Measurements from ENCODE around the gene SNX20. TPM values are rescaled to one million over a fixed set of nuclear protein-coding genes. Genes with fewer than 3 reads are reported as not detected.

The SNX20 gene
- total and polyA plus RNA-seq, 8 donors, result 0.09 to 2.8 (median 0.49) TPM

- Histone ChIP-seq H3K4me3 (no peak overlapping the region), H3K4me1 (no peaks in the 10 kb centered on the region), H3K27ac (no peak overlapping the region), H3K36me3 (no peaks in the 10 kb centered on the region), H3K27me3 (peaks cover 0 to 3% (median 0%) of the 10 kb centered on the region in 4 donors), H3K9me3 (no peaks in the 10 kb centered on the region)
- intact Hi-C loops (cut with DNase I), result no loop called here
- ATAC-seq (no peak), FAIRE-seq (no peak), DNase-seq (peak in 1 of 6 donors; percentile 19)
- TF ChIP-seq CTCF (IDR thresholded peaks at IDR 0.05), result no peak
- WGBS, 2 donors, result 62 to 68% methylated on average over 3 of the region's 3 CpGs
Measured at GRCh38 chr16:50678531-50678930, 2.6 kb downstream of the SNX20 start.

DNA sequence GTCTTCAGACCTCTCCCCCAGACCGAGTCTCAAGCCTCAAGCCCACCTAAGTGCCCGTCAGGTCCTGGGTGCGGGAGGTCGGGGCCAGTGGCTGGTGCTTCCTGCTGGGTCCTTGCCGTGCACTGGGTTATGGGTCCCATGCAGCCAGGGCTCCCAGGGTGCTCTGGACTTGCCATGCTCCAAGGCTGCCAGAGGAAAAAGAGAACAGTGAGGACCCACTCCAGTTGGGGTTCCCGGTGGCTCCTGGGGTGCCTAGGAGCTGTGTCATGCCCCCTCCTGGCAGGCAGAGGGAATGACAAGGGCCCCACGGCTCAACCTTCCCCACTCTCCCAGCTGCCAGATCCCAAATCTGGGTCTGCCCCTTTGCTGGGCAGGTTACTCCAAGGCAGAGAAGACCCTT lies 3.8 kb downstream of the SNX20 start:
- H3K4me3 ChIP-seq, result no peak overlapping the region
- TF ChIP-seq CTCF (IDR thresholded peaks at IDR 0.05), result peak in 1 of 4 donors; percentile 12
- FAIRE-seq, result no peak
- no peaks in the 10 kb centered on the region for H3K9me3 ChIP-seq
- H3K27me3 ChIP-seq, result peaks cover 0 to 8% (median 0%) of the 10 kb centered on the region in 4 donors
- 69 to 72% methylated on average over 7 of the region's 7 CpGs for whole genome bisulfite sequencing, 2 donors
- H3K4me1 ChIP-seq, result no peaks in the 10 kb centered on the region
- H3K36me3 ChIP-seq, result no peaks in the 10 kb centered on the region
- no peak overlapping the region for H3K27ac ChIP-seq
- intact Hi-C loops (cut with DNase I), result no loop called here
- peak in 1 of 6 donors; percentile 43 for DNase-seq
- ATAC-seq, result no peak

DNA sequence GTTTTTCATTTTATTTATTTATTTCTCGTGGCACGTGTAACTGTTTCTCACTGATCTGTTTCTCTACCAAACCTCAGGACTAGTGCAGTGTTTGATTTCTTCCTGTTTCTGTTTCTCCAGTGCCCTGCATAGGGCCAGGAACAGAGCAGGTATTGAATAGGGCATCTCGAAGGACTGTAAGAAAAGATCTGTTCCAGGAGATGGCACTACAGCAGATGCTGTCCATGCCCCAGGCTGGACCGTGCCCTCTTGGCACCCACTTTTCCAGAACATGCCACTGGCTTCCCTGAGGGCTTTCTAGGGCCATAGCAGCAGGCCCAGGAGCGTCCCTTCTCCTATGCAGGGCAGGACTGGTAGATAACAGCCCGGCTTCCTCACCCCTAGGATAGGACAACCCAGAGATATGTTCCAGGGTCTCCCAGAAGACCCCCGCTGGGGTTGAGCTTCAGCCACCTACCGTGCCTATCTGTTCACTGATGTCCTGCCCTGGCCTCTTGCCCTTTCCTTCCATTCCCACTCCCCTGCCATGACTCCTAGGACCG lies 4.4 kb downstream of the SNX20 start:
- Histone ChIP-seq H3K27me3 (peaks cover 0 to 8% (median 0%) of the 10 kb centered on the region in 4 donors), H3K36me3 (no peaks in the 10 kb centered on the region), H3K4me1 (no peaks in the 10 kb centered on the region), H3K4me3 (no peak overlapping the region), H3K27ac (no peak overlapping the region), H3K9me3 (no peaks in the 10 kb centered on the region)
- intact Hi-C loops (cut with DNase I), result no loop called here
- DNase-seq (peak in 1 of 6 donors; percentile 17), FAIRE-seq (no peak), ATAC-seq (no peak)
- no peak for TF ChIP-seq CTCF (IDR thresholded peaks at IDR 0.05)
- WGBS, 2 donors, result 67 to 76% methylated on average over 9 of the region's 9 CpGs

- Histone ChIP-seq H3K4me3 (no peak overlapping the region), H3K27ac (no peak overlapping the region), H3K4me1 (no peaks in the 10 kb centered on the region), H3K27me3 (peaks cover 0 to 8% (median 0%) of the 10 kb centered on the region in 4 donors), H3K36me3 (no peaks in the 10 kb centered on the region), H3K9me3 (no peaks in the 10 kb centered on the region)
- no peak for FAIRE-seq
- no peak for ATAC-seq
- DNase-seq, result peak in 1 of 6 donors; percentile 25
- TF ChIP-seq CTCF (IDR thresholded peaks at IDR 0.05), result no peak
- 71 to 75% methylated on average over 23 of the region's 23 CpGs for WGBS, 2 donors
- intact Hi-C loops (cut with DNase I), result no loop called here
Measured at GRCh38 chr16:50675686-50676610, 5.2 kb downstream of the SNX20 start.

- DNase-seq (no peak), ATAC-seq (no peak), FAIRE-seq (no peak)
- no peak overlapping the region for H3K27ac ChIP-seq
- intact Hi-C loops (cut with DNase I), result no loop called here
- no peak overlapping the region for H3K4me3 ChIP-seq
- WGBS, 2 donors, result 86 to 94% methylated on average over 4 of the region's 4 CpGs
- H3K27me3 ChIP-seq, result peaks cover 0 to 8% (median 0%) of the 10 kb centered on the region in 4 donors
- no peak for TF ChIP-seq CTCF (IDR thresholded peaks at IDR 0.05)
- no peaks in the 10 kb centered on the region for H3K9me3 ChIP-seq
- no peaks in the 10 kb centered on the region for H3K4me1 ChIP-seq
- no peaks in the 10 kb centered on the region for H3K36me3 ChIP-seq
Measured at GRCh38 chr16:50674831-50675230, 6.3 kb downstream of the SNX20 start.
